ENCODE data around the gene DSC2.
"Not testable (repeated sequence)": the region's sequence is repeated elsewhere in the genome, so short reads cannot be mapped to it uniquely, and the experiment has no call there.

DSC2 gene

DNA sequence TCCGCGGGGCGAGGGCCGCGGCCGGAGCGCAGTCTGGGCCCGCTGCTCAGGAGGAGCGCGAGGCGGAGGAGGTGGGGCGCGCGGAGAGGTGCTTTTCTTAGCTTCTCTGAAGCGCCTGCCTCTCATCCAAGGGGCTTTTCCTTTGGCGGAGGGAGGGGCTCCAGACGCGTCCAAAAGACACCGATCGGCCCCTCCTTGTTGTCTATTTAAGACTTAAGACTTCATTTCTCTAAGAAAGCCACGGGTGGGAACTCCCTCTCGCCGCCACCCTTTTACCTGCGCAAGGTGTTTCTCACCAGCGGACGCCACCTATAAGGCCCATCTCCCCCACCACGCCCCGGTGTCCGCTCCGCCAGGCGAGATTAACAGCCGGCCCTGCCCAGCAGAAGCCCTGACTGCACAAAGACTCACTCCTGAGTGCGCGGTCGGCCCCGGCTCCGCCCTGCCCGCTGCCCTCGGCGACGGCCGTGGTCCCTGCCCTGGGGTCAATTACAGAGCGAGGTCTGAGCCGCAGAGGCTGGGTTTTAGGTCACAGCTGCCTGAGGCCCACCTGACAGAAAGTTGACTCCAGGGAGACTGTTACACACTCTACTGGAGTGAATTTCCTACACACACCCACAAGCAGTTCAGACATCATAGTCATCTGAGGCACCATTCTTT lies at the start of gene DSC2:
Gene DSC2 (minus strand): TSS at position 397 of the 660 bp plus-strand sequence. CDS start 450 bp downstream, outside the sequence.
- ATAC-seq: no peak

DNA sequence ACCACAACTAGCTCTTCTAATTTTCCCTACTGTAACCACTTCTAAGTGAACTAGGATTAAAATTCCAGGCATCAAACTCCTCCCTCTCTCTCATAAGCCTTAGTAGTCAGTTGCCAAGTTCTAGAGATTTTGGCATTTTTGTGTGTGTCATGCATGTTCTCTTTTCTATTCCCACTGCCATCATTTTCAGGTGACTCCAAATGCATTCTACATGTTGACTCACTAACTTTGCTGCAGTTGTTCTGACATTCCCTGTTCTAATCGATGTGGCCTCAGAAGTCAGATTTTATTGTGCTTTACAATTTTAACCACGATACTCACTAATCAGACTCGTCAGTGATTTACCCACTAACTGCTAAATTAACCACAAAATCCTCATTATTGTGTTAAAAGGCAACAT lies 47.1 kb upstream of the DSC2 start:
- ATAC-seq: no peak

DNA sequence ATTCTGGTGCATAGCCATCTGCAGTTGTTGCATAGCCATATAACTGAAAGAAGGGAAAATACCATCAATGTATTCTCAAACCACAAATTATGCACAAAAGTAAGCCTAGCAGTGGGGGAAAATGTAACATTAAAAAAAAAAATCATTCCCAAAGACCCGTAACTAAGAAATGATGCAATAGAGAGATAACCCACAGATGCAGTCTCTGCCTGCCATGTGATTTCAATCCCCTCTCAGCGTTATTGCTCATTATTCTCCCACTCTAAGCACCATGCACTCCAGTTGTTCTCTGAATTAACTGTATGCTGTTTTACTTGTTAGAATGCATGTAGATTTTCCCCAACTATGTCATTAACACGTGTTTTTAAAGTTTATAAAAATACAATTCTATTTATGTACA lies 46.4 kb upstream of the DSC2 start:
- no peak for ATAC-seq

DNA sequence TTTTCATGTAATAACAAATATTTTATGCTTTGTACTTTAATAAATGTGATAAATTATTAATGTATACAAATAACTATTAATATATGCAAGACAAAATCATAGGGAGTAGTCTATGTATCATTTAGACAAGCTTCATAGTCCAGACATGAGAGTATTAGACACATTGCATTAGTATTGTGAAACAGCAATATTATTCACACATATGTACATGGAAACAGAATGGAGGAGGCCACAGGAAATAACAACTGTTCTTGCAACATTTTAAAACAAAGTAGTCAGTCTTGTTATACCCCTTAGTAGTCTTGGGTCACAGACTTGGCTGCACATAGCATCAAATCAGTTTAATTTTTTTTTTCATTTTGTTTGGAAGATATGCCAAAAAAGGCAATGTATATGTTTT lies 44.6 kb upstream of the DSC2 start:
- no peak for ATAC-seq

DNA sequence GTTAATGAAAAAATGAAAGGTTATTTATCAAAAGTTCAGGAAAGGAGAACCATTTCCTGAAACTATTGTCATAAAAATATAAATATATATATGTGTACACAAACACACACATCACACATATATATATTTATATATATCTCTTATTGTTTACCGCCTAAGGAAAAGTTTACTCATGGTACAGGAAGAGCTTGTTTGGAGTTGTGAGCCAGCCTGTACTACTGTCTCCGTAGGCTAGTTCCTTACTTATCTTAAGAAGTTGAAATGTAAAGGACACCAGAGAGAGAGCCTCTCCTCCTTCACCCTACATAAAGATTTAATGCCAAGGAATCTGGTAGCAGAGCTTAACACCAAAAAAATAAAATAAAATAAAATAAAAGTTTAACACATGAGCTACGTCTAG lies 40.8 kb upstream of the DSC2 start:
- ATAC-seq: no peak

DNA sequence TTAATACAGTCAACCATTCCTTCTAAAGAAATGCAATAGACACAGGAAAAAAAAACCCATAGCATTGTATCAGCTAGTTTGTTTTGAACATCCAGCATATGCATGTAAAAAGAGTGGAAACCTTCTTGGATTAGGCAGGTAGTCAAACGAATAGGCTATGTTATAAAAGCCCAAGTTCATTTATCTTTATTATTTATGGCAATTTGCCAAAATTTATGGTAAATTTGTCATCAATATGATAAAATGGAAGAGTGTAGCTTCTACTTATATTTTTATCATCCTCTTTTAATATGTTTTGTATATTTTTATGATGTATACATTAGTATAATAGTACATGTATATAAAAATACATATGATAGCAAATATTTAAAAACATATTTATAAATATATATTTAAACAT lies 36.5 kb upstream of the DSC2 start:
- ATAC-seq: no peak

DNA sequence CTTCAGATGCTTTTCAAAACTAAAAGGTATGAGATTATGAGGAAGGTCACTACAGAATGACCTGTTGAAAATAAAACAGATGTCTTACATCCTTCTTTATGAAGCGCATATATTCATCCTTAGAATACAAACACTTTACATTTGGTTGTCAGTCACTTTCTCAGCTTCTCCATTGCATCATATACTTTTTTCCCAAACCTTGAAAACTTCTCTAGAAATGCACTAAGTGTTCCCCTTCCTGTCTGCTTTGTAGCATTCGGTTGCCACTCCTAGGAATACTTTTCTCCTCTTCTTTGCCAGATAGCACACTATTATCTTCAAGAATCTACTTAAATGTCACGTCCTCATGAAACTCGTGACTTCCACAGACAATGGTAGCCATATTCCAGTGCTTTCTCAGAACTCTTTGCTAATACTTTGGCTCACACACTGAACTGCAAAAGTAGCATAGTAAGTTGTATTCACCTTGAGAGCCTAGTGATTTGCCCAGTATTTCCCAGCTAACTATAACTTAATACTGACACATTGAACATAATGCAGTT lies 32.8 kb upstream of the DSC2 start:
- ATAC-seq: no peak

DNA sequence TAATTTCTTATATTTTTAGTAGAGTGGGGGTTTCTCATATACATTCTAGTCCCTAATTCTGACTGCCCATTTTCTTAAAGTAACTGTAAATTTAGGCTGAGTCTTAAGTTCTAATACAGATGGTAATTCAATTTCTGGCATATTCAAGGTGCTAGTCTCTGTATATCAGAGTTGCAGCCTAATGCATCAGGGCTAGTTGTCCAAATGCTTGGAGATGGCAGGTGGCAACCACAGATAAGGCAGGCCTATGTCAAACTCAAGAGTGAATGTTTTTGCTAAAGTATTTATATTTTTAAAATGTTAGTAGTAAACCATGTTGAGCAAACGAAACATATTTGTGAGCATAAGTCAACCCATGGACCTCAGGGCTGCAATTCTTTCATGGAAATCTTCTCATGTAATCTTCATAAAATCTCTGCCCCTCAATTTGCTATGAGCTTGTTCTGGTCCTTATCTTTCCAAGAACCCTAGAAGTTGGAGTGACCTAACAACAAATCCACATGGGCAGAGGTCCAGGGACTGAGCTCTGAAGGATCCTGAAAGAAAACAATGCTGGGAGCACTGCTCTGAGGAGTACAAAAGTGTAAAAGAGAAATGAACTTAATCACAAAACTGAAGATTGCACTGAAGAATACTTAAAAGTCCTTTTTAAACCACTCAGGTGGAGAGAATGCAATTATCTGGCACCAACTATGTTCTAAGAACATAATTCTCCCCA lies 27.3 kb upstream of the DSC2 start:
- ATAC-seq: no peak

DNA sequence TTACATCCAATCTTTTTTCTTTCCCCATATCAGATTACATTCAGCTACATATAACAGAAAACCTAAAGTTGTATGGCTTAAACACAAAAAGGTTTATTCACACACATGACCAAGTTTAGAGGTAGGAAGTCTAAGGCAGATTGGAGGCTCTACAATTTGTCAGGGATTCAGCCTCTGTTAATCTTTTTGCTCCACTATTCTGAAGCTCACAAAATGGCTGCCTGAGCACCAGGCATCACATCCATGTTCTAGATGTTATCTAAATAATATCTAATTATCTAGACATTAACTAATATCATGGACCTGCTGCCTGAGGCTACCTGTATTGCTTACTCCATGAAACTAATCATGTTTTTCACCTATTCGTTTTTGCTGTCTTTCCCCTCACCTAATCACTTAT lies 23.7 kb upstream of the DSC2 start:
- no peak for ATAC-seq

DNA sequence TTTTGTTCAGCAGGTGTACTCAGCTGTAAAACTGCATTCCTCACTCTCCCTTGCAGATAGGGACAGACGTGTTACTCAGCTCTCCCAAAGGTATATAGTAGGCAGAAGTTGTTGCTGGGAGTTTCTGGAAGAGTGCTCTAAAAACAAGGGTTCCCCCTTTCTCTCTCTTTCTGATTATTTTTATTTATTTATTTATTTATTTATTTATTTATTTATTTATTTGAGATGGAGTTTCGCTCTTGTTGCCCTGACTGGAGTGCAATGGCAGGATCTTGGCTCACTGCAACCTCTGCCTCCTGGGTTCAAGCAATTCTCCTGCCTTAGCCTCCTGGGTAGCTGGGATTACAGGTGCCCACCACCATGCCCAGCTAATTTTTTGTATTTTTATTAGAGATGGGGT lies 20.9 kb upstream of the DSC2 start:
- ATAC-seq: not testable (repeated sequence)

DNA sequence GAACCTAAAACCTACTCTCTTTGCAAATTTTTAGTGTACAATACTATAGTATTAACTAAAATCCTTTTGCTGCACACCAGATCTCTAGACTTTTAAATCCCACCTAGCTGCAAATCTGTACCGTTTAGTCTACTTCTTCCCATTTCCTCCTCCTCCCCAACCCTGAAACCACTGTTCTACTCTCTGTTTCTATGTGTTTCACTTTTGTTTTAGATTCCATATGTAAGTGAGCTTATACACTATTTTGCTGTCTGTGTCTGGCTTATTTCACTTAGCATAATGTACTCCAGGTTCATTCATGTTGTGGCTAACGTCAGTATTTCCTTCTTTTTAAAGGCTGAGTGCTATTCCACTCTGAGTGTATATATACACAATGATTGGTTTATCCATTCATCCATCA lies 18.4 kb upstream of the DSC2 start:
- no peak for ATAC-seq

DNA sequence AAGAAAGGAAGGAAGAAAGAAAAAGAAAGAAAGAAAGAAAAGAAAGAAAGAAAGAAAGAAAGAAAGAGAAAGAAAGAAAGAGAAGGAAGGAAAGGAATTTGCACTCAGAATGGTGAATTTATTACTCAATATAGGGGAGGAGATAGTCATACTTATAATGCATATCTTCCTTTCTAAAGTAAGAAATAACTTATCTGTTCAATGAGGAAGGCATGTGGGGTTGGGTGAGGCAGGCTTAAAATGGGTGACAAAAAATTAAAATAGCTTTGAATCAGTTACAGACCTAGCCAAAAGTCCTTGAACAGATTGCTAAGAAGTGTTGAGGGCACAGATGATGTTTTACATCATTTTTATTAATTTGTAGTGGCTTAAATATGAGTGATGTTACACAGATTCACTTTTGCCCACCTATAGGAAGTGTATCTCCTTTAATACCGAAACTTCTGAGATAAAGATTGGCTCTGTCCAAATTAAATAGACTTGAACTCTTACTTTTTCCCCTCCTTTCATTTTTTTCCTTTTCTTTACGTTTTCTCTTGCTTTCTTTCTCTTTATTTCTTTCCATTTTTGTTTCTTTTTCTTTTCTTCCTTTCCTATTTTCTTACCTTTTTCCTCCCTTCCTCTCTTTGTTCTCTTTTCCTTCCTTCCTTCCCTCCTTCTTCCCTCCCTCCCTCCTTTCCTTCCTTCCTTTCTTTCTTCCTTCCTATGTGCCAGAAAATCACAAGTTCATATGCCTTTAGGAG lies 14.8 kb upstream of the DSC2 start:
- ATAC-seq: no peak

DNA sequence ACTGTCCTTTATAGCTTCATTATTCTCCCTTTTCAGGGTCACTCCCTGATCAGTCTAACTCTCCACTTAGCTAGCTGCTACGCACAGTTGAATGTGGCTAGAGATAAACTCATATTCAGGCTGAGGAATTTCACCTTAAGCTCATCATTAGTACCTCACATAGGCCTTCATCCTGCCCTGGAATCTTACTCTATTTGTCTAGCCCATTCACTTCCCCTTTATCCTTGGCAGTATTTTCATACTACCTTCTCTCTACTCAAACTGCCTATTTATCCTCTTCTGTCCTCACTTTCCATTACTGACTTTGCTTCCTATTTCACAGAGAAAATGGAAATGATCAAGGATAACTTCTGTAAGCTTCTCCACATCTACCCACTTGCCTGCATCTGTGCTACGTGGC lies 10.6 kb upstream of the DSC2 start:
- ATAC-seq: no peak

DNA sequence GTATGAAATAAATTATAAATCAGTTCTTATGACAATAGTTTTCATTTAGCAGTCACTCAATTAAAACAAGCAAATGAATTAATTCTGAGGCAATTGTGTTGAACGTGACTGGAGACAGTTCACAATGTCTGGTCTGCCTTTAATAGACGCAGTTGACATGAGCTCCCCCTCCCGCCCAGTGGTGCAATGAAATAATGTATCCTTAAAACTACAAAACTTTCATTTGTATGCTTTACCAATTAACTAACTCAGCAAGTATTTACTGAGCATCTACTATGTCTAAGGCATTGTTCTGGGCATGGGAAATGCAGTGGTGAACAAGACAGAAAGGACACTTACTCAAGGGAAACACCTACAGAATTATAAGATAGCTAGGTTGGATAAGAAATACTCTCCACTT lies 3.5 kb upstream of the DSC2 start:
- ATAC-seq: no peak

DNA sequence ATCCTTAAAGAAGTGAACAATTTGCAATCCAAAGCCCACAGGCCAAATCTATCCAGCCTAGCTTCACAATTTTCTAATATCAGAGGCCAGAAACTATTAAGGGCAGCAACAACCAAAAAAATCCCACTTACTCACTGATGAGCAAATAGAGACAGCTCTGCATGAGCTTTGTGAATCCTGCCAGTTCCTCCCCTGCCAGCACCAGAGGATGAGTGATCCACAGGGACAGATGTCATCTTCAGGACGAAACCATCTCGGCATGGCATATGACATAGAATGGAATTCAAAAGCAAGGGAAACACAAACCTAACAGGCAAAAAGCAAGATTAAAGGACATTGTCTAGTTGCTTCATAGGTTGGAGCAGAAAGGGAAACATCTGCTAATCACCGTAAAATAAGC lies 2.2 kb upstream of the DSC2 start:
- no peak for ATAC-seq

DNA sequence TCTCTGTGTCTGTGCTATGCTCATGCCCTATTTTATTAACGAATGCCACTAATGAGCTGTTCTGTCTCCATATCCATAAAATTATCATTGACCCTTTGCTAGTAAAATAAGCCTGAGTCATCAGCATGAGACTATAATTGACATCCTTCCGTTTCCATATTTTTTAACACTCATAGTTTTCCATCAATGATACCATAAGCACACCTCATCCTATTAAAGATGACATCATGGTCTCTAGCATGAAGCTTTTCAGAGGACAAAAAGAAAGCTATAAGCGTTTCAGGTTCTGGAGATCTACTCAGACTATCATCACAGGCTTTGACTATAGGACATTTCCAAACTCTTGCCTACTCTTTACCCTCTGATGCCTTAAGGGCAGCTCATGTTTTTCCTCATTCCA lies 1.2 kb upstream of the DSC2 start:
- no peak for ATAC-seq

DNA sequence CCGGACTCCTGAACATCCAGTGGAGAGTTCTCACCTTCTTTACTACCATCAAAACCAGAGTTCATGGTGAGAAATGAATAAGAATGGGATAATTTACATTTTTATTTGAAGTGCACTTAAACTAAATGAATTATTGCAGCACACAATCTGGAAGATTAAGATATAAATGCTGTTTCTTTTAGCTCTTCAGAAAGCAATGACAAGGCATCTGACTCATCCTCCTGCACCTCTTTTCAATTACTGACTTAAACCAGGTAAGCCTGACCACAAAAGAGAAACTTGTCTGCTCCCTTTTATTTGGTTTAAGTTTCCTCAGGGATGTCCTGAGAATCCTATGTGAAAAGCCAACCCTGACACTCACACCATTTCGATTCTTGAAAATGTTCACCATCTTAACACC lies 720 bp upstream of the DSC2 start:
- ATAC-seq: no peak

DNA sequence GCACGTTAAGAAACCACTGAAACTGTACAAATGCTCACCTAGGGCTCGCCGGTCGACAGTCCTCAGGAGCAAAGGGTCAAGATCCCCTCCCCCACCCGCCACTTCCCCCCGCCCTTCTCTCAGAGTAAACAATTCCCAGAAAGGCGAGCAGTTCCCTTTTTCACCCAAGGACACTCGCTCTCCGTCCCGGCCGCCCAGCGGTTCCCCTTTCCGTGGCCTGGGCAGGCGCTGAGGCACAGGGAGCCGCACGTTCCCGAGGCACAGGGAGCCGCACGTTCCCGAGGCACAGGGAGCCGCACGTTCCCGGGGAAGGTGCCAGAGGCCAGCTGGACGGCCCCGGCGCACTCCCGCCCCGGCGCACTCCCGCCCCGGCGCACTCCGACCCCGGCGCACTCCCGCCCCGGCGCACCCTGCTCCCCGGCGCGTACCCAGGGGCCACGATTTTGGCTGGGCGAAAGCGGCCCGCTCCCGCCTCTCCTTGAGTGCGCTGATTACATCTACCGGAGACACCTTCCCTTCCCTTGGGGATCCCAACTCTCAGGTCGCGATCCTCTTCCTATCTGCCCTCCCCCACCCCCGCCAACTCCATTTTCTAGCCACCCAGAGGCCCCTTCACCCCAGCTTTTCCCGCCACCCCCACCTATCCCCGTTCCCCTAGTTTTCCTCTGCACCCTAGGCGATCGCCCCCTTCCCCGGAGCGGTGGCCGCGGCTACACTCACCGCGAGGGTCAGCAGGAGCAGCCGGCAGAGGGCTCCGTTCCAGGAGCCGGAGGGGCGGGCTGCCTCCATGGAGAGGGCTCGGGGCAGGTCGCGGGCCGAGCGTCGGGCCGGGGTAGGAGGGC lies 817 bp downstream of the DSC2 start:
- no peak for ATAC-seq

DNA sequence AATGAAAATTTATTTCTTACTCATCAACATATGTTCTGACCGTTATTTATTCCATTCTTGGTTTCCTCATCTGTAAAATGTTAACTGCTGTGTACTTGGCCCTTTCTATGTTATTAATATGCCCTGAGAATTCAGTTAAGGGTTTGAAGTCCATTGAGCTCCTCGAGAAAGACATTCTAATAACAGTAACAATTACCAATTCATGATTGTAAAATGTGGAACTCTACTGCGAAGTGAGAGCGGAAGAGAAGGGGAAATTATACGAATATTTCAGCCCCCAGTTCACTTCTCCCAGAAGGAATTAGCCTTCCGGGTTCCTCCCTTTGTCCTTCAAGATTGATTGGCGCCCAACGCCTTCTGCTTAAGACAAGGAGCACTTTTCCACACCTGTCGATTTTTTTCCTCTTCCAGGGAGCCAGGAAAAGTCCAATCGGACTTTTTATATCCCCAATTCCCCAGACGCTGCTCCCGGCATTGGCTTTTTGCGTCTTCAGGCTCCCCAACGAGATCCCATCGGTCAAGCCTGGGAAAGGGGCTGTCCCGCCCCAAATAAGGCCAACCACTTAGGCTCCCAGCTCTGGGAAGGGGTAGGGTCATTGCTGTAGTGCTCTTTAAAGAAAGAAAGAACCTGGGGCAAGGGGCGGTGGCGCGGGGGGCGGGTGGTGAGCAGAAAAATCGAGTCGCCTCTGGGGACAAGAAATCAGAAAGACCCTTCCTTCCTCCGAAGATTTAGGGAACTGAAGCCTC lies 1.6 kb downstream of the DSC2 start:
- ATAC-seq: no peak

DNA sequence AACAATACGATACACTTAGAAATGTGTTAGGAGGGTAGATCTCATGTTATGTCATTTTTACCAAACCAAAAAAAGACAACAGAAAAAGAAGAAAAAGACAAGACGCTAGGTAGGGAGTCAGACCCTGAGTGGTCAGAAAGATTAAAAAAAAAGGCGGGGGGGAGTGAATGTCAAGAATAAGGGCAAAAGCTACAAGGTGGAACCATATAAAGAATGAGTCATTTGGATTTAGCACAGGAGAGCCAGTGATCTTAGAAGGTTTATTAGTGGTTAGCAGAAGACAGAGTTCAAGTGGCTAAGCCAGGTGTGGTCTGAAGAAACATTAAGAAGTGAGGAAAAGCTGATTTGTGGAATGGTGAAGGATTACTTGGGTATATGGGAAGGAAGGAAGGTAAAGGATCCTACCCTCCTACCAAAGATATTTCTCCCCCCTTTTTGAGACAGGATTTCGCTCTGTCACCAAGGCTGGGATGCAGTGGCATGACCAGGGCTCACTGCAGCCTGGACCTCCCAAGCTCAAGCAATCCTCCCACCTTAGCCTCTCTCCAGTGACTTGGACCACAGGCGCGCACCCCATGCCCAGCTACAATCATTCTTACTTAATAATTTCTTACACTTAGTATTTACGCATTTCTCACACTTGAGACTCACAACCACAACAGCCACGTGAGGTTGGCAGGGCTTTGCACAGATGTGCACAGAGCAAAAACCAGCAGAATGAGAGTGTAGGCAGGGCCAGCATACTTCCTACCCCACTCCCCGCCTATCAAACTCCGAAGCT lies 2.6 kb downstream of the DSC2 start:
- no peak for ATAC-seq

DNA sequence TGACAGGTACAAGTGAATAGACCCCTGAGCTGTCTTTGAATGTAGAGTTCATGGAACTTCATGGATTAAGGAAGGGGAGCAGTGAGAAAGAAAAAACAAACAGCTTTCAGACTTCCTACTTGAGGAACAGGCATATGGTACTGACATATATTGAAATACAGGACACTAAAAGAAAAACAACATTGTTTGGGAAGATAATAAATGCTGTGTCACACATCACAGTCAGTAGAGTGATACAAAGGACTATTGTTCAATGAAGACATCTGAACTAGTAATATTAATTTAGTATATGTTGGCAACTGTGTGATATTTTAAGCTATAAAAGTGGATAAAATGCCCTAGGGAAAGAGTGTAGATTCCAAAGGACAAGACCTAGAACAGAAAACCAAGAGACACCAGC lies 3.3 kb downstream of the DSC2 start:
- ATAC-seq: no peak
